ENCODE data around the gene PTPRN2. TPM values are rescaled to one million over a fixed set of nuclear protein-coding genes. Genes with fewer than 3 reads are reported as not detected.

The PTPRN2 gene
- total and polyA plus RNA-seq, 2 of the 8 experiments (the other 6 are each of a cell fraction or from before 2014, with no cell fraction given), result 2.6 to 4.5 TPM

DNA sequence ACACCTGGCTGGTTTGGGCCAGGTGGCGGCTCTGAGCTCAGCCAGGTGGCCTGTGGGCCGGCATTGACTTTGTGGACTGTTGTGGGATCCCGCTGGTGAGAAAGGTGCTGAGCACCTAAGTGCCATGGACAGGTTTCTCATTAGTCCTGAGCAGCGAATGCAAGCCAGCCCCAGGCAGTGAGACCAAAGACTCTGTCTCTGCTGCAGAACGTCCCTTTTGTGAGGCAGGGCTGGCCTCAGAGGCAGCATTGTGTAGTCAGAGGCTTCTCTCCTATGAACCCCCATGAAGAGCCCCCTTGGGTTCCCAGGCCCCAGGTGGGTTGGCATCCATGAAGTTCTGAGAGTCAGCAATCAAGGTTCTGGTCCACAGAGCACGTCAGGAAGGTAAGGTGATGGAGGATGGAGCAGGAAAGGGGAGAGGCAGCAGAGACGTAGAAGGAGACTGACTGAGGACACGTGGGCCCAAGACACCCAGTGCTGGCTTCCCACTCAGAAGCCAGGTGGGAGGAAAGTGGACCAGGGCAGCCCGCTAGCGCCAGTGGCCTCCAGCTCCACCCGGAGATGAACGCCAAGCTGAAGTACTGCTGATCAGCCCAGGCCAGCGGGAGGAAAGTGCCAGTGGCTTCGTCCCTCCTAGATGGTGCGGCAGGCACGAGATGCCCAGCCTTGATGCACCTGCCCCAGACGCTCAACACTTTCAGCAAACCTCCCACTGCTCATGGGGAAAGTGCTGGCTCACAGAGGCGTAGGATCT, 19.2 kb upstream of the PTPRN2 start (continued):
- TF ChIP-seq RAD21 (IDR thresholded peaks at IDR 0.05 in 1 of 2, conservative IDR thresholded peaks at IDR 0.05 in 1 of 2; ENCODE audit: low read depth in 2 of 2, low read length in 2 of 2) (no peak), SRF (IDR thresholded peaks at IDR 0.05; ENCODE audit: low read depth, low read length) (no peak), KDM1A (IDR thresholded peaks at IDR 0.05; ENCODE audit: borderline replicate concordance, low read length) (no peak), TCF12 (IDR thresholded peaks at IDR 0.05; ENCODE audit: low read depth, low read length) (no peak), ZNF274 (IDR thresholded peaks at IDR 0.05; ENCODE audit: borderline replicate concordance, extremely low read depth, low read length) (no peak)

Data from H1 (cell line).